Kidney epithelial cell (primary cell): ENCODE results near the gene GOLPH3L. TPM values are rescaled to one million over a fixed set of nuclear protein-coding genes. Genes with fewer than 3 reads are reported as not detected.

Source experiments
- DNase-seq: peaks from one replicate; pipeline ENCODE4 v3.0.0-alpha.2; 2010; ENCODE audit warnings: low read depth
- H3K27me3 ChIP-seq: 2 replicates; pipeline ENCODE4 v1.6.0; 2011; ENCODE audit warnings: low read length; ENCODE audit not compliant: control insufficient read depth, insufficient read depth
- H3K36me3 ChIP-seq: 2 replicates; pipeline ENCODE4 v1.5.1; 2011; ENCODE audit warnings: low read length; ENCODE audit not compliant: control insufficient read depth, insufficient read depth
- H3K4me3 ChIP-seq: 2 replicates; pipeline ENCODE4 v1.5.1; 2011; ENCODE audit warnings: low read depth, mild to moderate bottlenecking, control low read depth, low read length
- CTCF ChIP-seq: IDR thresholded peaks from 2 replicates; pipeline ENCODE4 v1.5.1; 2011; ENCODE audit warnings: mild to moderate bottlenecking, moderate library complexity, low read length, control low read depth, inconsistent platforms; ENCODE audit not compliant: insufficient read depth, poor library complexity, severe bottlenecking
- total RNA-seq: library from RNA; depleted of rRNA; stranded (reverse); fragments of >200 nt; gene quantifications from 2 replicates; pipeline ENCODE4 v1.2.3, GENCODE V29; 2015

The GOLPH3L gene
- 18.2 and 23.6 TPM in 2 replicates for total RNA-seq

DNA sequence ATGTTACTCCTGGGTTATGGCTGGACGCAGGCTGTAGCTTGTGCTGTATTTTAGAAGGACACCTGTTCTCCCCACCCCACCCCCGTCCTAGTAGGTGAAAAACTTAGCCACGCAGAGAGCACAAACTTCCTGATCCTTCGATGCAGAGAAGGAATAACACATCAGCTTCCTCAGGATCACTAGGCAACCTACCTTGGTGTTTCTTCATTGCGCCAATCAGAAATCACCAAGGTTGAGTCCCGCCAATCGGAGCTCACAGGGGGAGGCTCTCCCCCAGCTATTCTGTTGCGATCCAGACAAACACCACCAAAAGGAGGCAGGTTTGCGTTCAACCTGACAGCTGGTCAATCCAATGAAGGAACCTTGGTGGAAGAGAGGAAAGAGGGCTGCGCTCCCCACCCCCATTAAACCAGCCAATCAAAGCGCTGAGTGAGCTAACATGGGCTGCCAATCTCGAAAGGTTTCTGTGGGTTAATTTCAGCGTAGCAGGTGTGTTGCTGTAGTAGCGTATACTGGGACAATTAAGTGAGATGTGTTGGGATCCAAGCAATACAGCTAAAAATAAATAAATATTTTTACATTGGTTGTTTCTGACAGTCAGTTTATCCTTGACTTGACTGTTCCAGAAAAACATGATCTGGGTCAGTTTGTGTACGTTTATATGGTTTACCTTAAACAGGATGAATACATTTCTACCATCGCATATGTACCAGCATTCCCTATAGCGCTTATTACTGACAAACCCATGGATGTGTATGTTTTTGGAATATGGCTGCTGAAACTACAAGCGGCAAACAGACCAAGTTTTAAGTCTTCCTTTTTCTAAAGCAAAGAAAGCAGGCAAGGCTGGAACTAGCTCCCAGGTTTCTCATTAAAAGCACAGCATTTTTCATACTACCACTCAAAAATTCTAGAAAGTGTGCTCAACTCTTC lies at the start of gene GOLPH3L:
Gene GOLPH3L (minus strand): TSS at position 160 of the 933 bp plus-strand sequence. CDS start 2,316 bp downstream, outside the sequence.
- DNase-seq: peak; percentile 98
- Histone ChIP-seq H3K27me3 (no peaks in the 10 kb centered on the region), H3K36me3 (no peaks in the 10 kb centered on the region), H3K4me3 (peak within 1 kb of the TSS; percentile 81)
- TF ChIP-seq CTCF: no peak

GRCh38 chr1:150730130-150730721 lies 33.3 kb upstream of the GOLPH3L start:
- no peak overlapping the region for H3K4me3 ChIP-seq
- no peaks in the 10 kb centered on the region for H3K36me3 ChIP-seq
- no peak for TF ChIP-seq CTCF
- DNase-seq: no peak
- no peaks in the 10 kb centered on the region for H3K27me3 ChIP-seq

DNA sequence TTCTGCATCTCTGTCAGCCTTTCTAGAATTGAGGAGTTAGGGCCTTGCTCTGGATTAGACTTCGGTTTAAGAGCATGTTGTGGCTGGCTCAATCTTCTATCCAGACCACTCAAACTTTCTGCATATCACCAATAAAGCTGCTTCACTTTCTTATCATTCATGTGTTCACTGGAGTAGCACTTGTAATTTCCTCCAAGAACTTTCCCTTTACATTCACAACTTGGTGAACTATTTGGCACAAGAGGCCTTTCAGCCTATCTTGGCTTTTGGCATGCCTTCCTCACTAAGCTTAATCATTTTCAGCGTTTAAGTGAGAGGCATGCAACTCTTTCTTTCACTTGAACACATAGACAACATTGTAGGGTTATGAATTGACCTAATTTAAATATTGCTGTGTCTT lies 27.4 kb upstream of the GOLPH3L start:
- Histone ChIP-seq H3K36me3 (no peaks in the 10 kb centered on the region), H3K27me3 (no peaks in the 10 kb centered on the region), H3K4me3 (no peak overlapping the region)
- no peak for DNase-seq
- no peak for TF ChIP-seq CTCF

- no peak within 1 kb of the TSS for H3K4me3 ChIP-seq
- no peaks in the 10 kb centered on the region for H3K27me3 ChIP-seq
- DNase-seq: no peak
- no peaks in the 10 kb centered on the region for H3K36me3 ChIP-seq
- TF ChIP-seq CTCF: no peak
Observed at GRCh38 chr1:150720703-150721102, 23.7 kb upstream of the GOLPH3L start, which contains the start of gene HORMAD1. Gene HORMAD1 (minus strand): TSS chr1:150720895. CDS start chr1:150719505, 1,390 bp downstream.

- no peak for DNase-seq
- Histone ChIP-seq H3K36me3 (no peaks in the 10 kb centered on the region), H3K4me3 (no peak overlapping the region), H3K27me3 (no peaks in the 10 kb centered on the region)
- TF ChIP-seq CTCF: no peak
Observed at GRCh38 chr1:150720098-150720497, 23.1 kb upstream of the GOLPH3L start.
